GM19328 (cell line): ENCODE measurements around the gene PNPLA3.
"Not testable (repeated sequence)": the region's sequence is repeated elsewhere in the genome, so short reads cannot be mapped to it uniquely, and the experiment has no call there.

ENCODE experiments used
- ATAC-seq: cut with Tn5 transposase; IDR thresholded peaks from one replicate; pipeline ENCODE4 v1.9.1; 2021; ENCODE audit warnings: mild to moderate bottlenecking, moderate library complexity; ENCODE audit not compliant: unreplicated experiment

Gene PNPLA3

DNA sequence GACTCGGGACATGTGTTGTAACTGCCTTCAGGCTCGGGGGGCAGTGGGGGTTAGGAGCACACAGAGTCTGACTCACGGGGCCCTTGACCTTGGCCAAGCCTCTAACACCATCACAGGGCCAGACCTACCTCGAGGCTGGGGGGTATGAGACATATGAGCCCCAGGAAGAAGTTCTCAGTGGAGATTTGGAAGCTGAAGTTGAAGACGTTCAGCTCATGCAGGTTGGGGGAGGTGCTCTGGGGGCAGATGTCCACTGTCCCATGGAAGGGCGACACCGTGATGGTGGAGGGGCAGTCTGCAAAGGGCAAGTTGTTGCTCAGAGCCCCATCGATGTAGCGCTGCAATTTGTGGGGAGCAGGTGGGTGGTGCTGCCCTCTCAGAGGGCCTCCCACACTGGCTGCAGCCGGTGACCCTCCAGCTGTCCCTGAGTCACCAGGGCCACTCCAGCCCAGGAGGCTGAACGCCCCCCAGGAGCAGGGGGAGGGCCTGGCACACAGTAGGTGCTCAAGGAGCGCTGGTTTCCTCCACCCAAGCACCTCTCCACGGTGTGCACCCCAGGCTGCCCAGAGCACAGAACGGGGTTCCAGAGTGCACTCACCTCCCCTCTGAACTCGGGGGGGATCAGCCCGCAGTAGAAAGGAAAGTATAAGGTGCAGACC, 34.3 kb upstream of the PNPLA3 start:
- ATAC-seq = no peak

DNA sequence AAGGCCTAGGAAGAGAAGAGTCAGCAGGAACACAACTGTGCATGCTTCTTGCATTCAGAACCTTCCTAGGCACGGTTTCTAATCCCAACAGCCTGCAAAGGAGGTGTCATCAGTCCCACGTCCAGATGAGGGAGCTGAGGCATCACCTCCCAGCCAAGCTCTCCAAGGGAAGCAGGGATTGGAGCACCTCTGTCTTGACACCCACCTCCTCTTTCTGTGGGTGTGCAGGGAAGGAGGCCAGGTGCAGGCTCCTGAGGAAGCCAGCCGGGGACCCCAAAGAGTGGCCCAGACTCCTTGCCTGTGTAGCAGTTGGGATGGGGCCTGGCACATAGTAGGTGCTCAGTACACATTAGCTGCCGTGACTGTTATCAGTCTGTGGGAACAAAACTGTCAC, 33.7 kb upstream of the PNPLA3 start:
- no peak for ATAC-seq

DNA sequence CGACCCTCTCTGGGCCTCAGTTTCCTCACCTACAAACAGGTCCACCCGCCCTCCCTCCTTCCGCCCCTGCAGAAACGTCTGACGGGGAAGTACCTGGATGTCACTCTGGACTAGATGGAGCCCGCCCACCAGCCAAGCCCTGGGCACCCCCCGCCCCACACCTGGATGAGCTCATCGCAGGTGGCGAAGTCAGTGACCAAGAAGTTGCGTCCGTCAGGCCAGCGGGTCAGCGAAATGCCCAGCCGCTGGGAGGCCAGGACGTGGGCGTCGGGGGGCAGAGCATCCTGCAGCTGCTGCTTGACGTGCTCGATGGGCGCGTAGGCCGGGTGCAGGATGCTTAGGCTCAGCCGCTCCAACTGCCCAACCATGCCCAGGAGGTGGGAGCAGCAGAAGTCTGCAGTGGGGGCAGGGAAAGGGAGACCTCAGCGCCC, 32.7 kb upstream of the PNPLA3 start:
- ATAC-seq = no peak

DNA sequence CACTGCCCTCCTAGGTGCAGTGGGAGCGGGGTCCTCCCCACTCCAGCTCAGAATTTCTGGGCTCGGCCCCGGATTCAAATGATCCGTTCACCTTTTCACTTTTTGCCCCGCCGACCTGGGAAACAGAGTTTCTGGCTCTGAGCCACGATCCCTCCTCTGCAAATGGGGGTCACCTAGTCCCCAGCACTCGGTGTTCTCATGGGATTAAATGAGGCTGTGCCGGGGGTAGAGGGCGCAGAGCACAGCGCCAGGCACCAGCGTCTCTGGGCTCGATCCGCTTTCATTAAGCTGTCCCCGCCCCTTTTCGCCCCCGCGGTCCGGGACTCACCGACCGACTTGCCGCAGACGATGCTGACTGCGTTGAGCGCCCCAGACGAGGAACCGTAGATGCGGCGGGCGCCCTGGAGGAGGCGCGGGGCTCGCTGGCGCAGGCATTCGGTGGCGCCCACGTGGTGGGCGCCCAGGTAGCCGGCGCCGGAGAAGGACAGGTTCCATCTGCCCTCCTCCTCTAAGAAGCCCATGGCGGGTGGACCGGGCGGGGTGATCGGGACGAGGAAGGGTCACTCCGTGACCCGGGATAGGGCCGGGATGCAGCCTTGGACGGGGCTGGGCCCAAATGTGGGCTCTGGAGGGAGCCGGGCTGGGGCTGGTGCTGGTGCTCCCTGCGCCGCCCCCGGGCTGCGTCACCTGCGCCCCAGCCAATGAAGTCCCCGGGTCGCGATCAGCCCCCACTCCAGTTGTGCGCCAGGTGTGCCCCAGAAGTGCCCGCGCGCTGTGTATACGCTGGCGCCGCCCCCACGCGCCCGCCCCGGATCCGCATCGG, 32.0 kb upstream of the PNPLA3 start, which contains the start of gene PNPLA5:
TSS of gene PNPLA5 (minus strand) at position 654 of the 823 bp plus-strand sequence. CDS start at position 521, 133 bp downstream.
- no peak for ATAC-seq

DNA sequence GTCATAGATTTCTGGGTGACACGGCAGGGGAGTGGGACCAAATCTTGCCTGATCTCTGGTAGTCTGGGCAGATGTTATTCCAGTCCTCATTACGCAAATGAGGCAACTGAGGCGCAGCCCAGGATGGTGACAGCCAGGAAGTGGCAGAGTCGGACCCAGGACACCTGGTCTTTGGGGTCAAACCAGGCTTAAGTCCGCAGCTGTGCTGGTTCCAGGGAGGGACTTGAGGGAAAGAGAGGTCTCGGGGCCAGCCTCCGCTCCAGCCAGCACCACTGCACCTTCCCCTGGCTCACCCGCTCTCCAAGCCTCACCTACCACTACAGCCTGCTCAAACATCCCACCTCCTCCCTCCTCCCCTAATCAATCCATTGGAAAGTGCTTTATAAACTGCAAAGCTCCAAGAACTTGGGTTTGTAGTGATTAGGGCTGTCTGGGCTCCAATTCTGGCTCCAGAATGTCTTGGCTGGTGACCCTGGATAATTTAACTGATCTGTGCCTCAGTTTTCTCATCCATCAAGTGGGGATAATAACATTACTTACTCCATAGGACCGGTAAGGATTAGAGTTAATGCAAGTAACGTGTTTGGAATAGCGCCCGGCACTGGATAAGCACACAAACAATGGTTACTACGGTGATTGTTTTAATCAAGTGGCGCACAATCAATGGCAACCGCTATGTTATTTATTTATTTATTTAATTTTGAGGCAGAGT, 31.3 kb upstream of the PNPLA3 start:
- no peak for ATAC-seq

DNA sequence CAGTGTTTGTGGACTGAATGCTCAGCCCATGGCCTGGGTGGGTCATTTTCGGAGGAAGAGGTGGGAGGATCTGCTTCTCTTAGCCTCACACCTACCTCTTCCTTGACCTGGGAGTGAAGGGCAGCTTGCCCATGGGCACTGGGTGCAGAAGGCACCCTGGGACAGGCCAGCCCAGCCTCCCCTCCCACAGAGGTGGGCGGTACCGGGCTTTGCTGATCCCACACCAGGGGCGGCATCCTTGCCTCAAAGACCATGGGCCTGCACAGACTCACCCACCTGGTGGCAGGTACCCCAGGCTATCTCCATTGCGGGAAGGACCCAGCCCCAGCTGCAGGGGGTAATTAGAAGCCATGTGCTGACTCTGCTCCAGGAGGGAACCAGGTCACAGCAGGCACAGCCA, 30.3 kb upstream of the PNPLA3 start:
- no peak for ATAC-seq

DNA sequence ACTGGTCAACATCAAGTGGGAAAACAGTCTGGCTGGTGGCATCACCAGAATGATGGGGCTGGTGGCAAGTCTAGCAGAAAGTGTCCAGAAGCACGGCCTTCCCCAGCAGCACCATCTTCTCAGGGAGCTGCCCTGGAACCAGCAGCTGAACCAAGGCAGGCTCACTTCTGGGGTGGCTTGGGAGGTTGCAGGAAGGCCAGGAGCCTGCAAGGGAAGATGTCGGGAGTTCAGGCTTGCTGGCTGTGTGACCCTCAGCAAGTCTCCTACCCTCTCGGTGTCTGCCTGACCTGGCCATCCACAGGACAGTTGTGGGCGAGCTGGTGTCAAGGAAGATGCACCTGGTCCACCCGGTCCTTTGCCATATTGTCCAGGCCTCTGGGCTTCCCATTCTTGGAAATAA, 29.5 kb upstream of the PNPLA3 start:
- no peak for ATAC-seq

DNA sequence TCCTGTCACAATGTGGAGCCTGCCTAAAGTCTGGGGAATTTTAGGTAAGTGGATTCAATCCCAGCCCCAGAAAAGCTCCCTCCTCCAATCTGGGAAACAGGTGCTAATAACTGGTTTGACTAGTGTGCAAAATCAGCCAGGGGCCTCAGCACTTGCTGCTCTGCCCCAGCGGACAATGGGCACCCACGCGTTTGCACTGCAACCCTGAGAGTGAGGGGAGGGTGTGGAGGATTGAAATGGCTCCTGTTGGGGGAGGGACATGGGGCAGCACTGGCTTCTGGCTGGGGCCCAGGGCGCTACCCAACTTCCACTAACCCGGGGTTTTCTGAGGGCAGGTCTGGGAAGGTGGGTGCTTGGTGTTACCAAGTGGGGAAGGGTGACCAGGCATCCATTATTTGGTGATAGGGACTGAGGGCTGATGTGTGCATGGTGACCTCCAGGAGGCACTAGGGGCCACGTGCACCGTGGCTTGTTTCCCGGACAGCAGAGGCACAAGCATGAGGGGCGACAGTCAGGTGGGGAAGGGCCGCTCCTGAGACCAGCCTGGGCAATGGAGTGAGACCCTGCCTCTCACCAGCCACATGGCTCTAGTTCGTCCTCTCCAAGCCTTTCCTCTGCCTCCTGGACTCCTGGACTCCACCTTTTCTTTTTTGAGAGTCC, 27.5 kb upstream of the PNPLA3 start:
- ATAC-seq = no peak

DNA sequence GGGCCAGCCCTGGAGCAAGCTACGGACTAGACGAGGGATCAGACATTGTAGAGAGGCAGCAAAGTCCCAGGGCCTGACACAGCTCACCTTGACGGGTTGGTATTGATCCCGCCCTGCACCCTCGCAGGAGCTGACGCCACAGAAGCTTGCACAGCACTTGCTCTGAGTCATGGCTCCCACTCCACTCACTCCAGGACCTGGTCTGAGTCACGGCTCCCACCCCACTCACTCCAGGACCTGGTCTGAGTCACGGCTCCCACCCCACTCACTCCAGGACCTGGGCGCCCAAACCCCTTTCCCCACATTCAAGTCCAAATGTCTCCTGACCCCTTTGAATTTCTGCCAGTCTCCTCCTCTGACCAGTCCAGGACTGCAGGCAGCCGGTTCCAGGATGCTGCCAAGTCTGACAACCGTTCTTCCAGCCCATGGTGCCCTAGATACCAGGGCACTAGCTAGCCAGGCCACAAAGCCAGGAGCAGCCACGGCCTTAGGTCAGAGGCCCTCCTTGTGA, 25.8 kb upstream of the PNPLA3 start:
- ATAC-seq = no peak

DNA sequence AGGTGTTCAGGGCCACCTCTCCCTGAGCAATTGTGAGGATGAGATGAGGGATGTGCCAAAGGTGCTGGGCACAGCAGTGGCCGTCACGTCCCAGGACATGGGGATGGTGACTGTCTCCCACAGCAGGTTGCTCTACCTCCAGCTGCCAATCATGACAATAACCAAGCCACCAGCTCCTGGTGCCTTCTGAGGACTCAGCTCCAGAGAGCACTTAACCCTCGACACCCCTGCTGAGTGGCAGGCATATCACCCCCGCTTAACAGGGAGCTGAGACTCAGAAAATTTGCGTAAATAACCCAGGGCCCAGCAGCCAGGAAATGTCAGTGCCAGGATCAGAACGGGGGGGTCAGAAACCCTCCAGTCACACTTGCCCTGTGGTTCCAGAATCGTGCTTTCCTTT, 23.4 kb upstream of the PNPLA3 start:
- ATAC-seq = no peak

DNA sequence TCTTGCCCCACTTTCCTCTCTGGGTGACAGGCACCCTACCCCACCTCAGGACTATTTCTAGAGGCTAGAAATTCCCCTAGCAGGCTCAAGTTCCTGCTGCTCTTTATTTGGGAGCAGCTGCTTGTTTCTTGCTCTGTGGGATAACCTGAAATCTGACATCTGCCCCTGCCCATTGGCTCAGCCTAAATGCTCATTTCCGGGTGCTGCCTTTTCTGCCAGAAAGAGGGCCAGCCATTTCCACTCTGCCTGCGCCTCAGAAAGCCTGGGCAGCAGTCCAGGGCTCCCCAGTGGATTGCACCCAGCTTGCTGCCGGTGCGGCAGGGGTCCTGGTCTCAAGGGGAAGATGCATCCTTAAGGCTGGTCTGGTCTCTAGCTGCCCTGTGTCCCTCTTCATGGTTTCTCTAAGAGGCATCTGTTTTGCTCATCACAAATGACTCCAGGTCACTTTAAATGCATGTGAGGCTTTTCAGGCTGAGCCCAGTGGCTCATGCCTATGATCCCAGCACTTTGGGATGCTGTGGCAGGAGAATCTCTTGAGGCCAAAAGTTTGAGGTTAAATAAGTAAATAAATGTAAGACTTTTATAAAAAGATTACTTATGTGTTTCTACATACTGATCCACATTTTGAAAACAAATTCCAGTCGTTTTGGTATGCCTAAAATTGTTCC, 21.5 kb upstream of the PNPLA3 start:
- no peak for ATAC-seq

DNA sequence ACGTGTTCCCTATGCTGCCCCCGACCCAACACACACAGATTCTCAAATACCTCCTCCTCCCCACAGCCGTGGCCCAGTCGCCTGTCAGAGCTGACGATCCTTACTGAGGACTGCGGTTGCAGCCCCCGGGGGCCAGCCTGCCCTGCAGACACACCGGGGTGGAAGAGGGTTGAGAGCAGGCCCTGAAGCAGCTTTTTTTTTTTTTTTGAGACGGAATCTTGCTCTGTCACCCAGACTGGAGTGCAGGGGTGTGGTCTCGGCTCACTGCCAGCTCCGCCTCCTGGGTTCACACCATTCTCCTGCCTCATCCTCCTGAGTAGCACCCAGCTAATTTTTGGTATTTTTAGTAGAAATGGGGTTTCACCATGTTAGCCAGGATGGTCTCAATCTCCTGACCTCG, 20.6 kb upstream of the PNPLA3 start:
- not testable (repeated sequence) for ATAC-seq

DNA sequence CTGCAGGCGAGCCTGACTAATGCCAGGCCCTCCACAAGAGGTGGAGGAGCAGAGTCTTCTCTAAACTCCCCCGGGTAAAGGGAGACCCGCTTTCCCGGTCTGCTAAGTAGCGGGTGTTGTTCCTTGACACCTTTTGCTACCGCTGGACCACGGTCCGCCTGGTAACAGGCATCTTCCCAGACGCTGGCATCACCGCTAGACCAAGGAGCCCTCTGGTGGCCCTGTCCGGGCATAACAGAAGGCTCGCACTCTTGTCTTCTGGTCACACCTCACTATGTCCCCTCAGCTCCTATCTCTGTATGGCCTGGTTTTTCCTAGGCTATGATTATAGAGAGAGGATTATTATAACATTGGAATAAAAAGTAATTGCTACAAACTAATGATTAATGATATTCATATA, 19.2 kb upstream of the PNPLA3 start:
- not testable (repeated sequence) for ATAC-seq

DNA sequence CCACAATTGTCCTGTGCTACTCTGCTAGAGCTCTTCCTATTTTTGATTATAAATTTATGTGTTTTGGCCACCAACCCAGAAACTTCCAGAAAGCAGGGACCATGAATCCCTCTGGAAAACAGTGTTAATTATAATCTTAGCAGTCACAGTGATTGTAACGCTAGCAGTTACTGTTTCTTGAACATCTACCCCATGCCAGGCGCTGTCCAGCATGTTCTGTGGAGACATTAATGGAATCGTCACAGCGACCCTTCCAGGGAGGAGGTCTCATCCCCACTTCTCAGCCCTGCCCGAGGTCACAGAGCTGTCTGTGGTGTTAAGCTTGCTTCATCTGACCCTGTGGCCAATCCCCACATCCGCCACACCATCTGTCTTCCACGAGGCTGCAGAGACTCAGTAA, 17.9 kb upstream of the PNPLA3 start:
- no peak for ATAC-seq

DNA sequence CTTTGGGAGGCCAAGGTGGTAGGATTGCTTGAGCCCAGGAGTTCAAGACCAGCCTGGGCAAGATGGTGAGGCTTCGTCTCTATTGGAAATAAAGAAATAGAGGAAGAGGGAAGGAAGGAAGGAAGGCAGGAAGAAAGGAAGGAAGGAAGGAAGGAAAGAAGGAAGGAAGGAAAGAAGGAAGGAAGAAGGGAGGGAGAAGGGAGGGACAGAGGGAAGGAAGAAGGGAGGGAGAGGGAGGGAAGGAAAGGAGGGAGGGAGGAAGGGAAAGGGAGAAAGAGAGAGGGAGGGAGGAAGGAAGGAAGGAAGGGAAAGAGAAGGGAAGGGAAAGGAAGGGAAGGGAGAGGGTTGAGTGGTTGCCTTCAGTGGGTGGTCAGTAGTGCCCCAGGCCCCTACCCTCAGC, 13.9 kb upstream of the PNPLA3 start:
- ATAC-seq = no peak

DNA sequence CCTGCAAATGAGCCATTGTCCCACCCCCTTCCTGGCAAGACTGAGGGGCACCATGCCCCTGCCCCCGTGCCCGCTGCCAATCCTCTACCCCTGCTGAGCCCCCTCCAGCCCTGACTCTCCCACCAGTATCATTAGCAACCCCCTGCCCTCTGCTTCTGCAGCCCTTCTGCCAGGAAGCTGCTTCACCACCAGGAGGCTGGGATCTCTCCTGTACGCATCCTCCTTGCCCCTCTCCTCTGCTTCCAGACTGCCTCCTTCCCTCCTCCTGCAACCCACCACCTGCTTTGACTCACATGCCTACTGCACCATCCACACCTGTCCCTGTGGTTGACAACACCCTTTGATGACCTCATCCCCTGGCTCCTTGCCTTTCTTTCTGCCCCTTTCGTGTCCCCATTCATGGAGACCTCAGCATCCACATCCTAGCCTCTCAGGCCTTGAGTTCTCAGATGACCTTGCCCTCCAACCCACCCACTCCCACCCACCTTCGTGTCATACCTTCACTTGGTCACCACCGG, 13.4 kb upstream of the PNPLA3 start:
- ATAC-seq = no peak

DNA sequence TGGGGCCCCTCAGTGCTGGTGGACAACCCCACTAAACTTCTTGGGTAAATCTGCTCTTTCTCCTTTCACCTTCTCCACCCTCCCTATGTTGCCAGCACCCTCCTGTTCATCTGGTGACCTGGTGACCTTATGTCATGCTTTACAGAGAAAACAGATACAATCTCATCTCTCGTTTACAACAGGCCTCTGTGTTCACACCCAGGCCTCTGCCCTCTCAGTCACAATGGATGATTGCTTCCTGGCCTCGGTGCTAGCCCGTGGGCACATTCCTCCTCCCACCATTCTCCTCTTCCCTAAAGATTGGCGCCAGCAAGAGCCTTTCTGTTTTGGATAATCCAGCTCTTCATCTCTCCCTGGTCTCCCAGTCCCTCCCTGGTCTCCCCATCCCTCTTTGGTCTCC, 12.3 kb upstream of the PNPLA3 start:
- ATAC-seq = no peak

DNA sequence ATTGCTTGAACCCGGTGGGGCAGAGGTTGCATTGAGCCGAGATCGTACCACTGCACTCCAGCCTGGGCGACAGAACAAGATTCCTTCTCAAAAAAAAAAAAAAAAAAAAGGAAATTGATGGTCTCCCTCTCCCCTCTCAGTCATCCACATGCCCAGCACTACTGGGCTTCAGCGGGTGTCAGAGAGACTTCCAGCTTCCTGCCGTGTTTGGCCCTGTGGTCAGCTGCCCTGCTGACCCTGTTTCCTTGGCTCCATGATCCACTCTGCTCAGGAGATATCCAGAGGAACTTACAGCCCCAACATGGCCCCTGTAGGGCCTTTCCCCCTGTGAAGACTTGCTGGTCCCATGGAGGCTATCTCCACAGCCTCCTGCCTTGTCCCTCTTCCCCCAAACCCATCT, 6.1 kb upstream of the PNPLA3 start:
- no peak for ATAC-seq

DNA sequence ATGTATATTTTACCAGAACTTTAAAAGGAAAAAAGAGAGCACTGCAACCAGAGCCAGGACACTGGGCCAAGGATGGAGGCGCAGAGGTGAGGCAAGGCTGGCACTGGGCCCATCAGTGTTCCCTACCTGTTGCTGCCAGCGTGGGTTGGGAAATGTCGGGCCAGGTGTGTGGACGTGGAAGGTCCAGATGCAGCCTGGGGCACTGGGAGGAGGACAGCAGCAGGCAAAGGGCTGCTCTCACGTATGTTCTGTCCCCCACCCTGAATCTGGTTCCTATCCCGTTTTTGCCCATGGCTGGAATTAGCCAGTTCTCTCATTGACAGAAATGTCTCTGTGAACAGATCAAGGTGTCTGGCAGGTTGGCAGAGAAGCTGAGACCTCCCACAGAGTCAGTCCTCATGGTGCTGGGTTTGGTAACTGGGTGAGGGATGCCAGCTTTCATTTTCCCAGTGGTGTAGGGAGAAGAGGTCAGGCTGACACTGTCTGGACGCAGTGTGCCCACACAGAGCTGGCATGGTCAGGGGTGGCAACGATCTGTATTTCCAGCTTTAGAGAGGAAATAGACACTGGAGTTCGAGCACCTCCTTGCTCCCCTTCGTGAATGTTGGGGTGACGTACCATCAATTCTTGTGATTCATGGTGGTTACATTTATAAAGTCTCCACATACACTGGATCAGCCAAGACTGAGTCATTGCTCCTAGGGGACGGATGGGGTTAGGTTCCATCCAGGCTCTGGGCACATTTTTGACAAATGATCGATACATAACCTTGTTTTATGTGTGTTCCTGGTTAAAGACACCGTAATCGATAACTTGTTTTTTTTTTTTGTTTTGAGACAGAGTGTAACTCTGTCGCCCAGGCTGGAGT, 4.3 kb upstream of the PNPLA3 start:
- no peak for ATAC-seq
